GM12878 (cell line): ENCODE measurements around the gene SALL4. TPM values are rescaled to one million over a fixed set of nuclear protein-coding genes. Genes with fewer than 3 reads are reported as not detected.

Experiments used
- ATAC-seq: fragments of 200-7000 bp; cut with Tn5 transposase; 3 replicates; pipeline ENCODE4 v1.9.1; 2020; ENCODE audit warnings: mild to moderate bottlenecking, moderate library complexity
- BruUV-seq: library from RNA; stranded (reverse); fragments of 400-500 nt; replicated peaks from 2 replicates; lab custom pipeline; 2021; lab: Mats Ljungman, UMichigan
- CTCF ChIA-PET: fragments of 300-600 bp; sonication (Branson Sonifier 250); formaldehyde crosslinking; extraction: SDS; loops from one replicate; lab custom pipeline; 2021; ENCODE audit warnings: inconsistent platforms; lab: Yijun Ruan, JAX
- POLR2A ChIA-PET: fragments of 350-600 bp; formaldehyde crosslinking; extraction: SDS; loops from one replicate; lab custom pipeline; 2021; ENCODE audit warnings: inconsistent platforms; lab: Charles Lee
- RAD21 ChIA-PET: fragments of 300-600 bp; sonication (Branson Sonifier 250); formaldehyde crosslinking; loops from one replicate; lab custom pipeline; 2023; ENCODE audit warnings: antibody characterized with exemption; ENCODE audit not compliant: unreplicated experiment; lab: Charles Lee
- SMC1A ChIA-PET: fragments of 300-600 bp; sonication (Branson Sonifier 250); formaldehyde crosslinking; loops from one replicate; lab custom pipeline; 2023; ENCODE audit not compliant: unreplicated experiment, uncharacterized antibody; lab: Charles Lee
- DNase-seq: peaks from one replicate; pipeline ENCODE4 v3.0.0-alpha.2; 2011; ENCODE audit warnings: low read depth, low spot score
- FAIRE-seq: peaks from 3 replicates; lab custom pipeline; 2011; peaks lifted over from hg19 to GRCh38; lab: Jason Lieb, UNC
- H2AFZ ChIP-seq: 2 replicates; pipeline ENCODE4 v1.6.0; 2011; ENCODE audit warnings: low read depth, low read length, control low read depth; ENCODE audit not compliant: control insufficient read depth
- H3K27ac ChIP-seq: 2 replicates; pipeline ENCODE4 v1.5.1; 2011; ENCODE audit warnings: control low read depth; ENCODE audit not compliant: control insufficient read depth, insufficient read depth
- H3K27me3 ChIP-seq, 2 experiments: replicated peaks in 1 of 2; 2 replicates each; pipeline versions ENCODE4 v1.6.0 to v1.6.1; 2011; ENCODE audit warnings: low read length in 1 of 2; ENCODE audit not compliant: control insufficient read depth in 2 of 2, insufficient read depth in 2 of 2
- H3K36me3 ChIP-seq, 2 experiments: 2 replicates each; pipeline ENCODE4 v1.5.1; 2011; ENCODE audit warnings: low read length in 1 of 2; ENCODE audit not compliant: control insufficient read depth in 2 of 2, insufficient read depth in 2 of 2
- H3K4me1 ChIP-seq: 2 replicates; pipeline ENCODE4 v1.6.1; 2011; ENCODE audit warnings: mild to moderate bottlenecking, low read length, moderate library complexity, mixed read lengths; ENCODE audit not compliant: control insufficient read depth, insufficient read depth
- H3K4me2 ChIP-seq: 2 replicates; pipeline ENCODE4 v1.6.0; 2011; ENCODE audit warnings: control low read depth; ENCODE audit not compliant: control insufficient read depth, insufficient read depth
- H3K4me3 ChIP-seq: fragments of 200-600 bp; sonication (generic); 2 replicates; pipeline ENCODE4 v1.5.1; 2016
- H3K79me2 ChIP-seq: 2 replicates; pipeline ENCODE4 v1.6.0; 2011; ENCODE audit warnings: low read length; ENCODE audit not compliant: control insufficient read depth, insufficient read depth
- H3K9ac ChIP-seq: 2 replicates; pipeline ENCODE4 v1.8.0; 2011; ENCODE audit warnings: low read length, control low read depth, mixed read lengths; ENCODE audit not compliant: control insufficient read depth, insufficient read depth
- H3K9me3 ChIP-seq: replicated peaks from 3 replicates; pipeline ENCODE4 v1.5.1; 2011; ENCODE audit warnings: mild to moderate bottlenecking, low read length; ENCODE audit not compliant: control insufficient read depth, insufficient read depth
- H4K20me1 ChIP-seq: 2 replicates; pipeline ENCODE4 v1.6.0; 2011; ENCODE audit not compliant: control insufficient read depth, insufficient read depth
- CUX1 ChIP-seq: IDR thresholded peaks from 2 replicates; pipeline ENCODE4 v1.6.1; 2012; ENCODE audit warnings: improper control_type of control experiment, low read depth, low read length; ENCODE audit not compliant: insufficient replicate concordance
- GATAD2B ChIP-seq: fragments of 450-650 bp; conservative IDR thresholded peaks from 2 replicates; pipeline ENCODE4 v1.6.1; 2017; ENCODE audit warnings: low read depth, mild to moderate bottlenecking, moderate library complexity
- HCFC1 ChIP-seq: fragments of 150-350 bp; IDR thresholded peaks from 2 replicates; pipeline ENCODE4 v1.6.1; 2014; ENCODE audit warnings: low read length
- HDGF ChIP-seq: fragments of 450-650 bp; IDR thresholded peaks from 2 replicates; pipeline ENCODE4 v1.6.1; 2016; ENCODE audit warnings: antibody characterized with exemption
- MLLT1 ChIP-seq: fragments of 450-650 bp; IDR thresholded peaks from 2 replicates; pipeline ENCODE4 v1.6.1; 2016; ENCODE audit warnings: mild to moderate bottlenecking
- MYB ChIP-seq: fragments of 150-350 bp; IDR thresholded peaks from 2 replicates; pipeline ENCODE4 v1.6.1; 2014; ENCODE audit warnings: mild to moderate bottlenecking, low read depth, low read length, borderline replicate concordance
- NBN ChIP-seq: fragments of 450-650 bp; IDR thresholded peaks from 2 replicates; pipeline ENCODE4 v1.6.1; 2016
- POLR2AphosphoS5 ChIP-seq: IDR thresholded peaks from 2 replicates; pipeline ENCODE4 v1.6.1; 2011; ENCODE audit warnings: mild to moderate bottlenecking, low read length, inconsistent platforms
- RAD21 ChIP-seq: IDR thresholded peaks from 2 replicates; pipeline ENCODE4 v1.6.1; 2011; ENCODE audit warnings: mild to moderate bottlenecking, low read depth, low read length, moderate library complexity; ENCODE audit not compliant: insufficient read depth
- RELA ChIP-seq: fragments of 450-650 bp; IDR thresholded peaks from 2 replicates; pipeline ENCODE4 v1.8.0; 2014; ENCODE audit warnings: borderline replicate concordance; ENCODE audit not compliant: partially characterized antibody
- STAT3 ChIP-seq: IDR thresholded peaks from 2 replicates; pipeline ENCODE4 v1.6.1; 2011; ENCODE audit warnings: low read depth, low read length, improper control_type of control experiment
- WGBS: methylation state at CpG from one replicate; pipeline ENCODE4 v1.1.6; 2016; ENCODE audit warnings: low lambda C conversion rate; ENCODE audit not compliant: insufficient replicate concordance, insufficient coverage; ENCODE audit errors: missing lambda C conversion rate; 5-methylcytosine and 5-hydroxymethylcytosine counted together
- in situ Hi-C: fragments of 300-500 bp; cut with MboI; formaldehyde crosslinking; loops from 9 replicates; pipeline ENCODE4 v1.14.3; 2018; ENCODE audit warnings: mixed read lengths
- intact Hi-C: fragments of 100-400 bp; cut with micrococcal nuclease; formaldehyde crosslinking; loops from one replicate; pipeline ENCODE4 v1.14.2; 2022; ENCODE audit not compliant: unreplicated experiment
- polyA plus RNA-seq, 11 experiments: library from polyadenylated mRNA; depleted of rRNA in 4 of 11; unstranded in 6 of 11; stranded (reverse) in 5 of 11; fragments of >200 nt; fragmentation: Nextera tagmentation in 4 of 11; fragmentation: Illumina TruSeq in 1 of 11; extraction: Ambion mirVana in 4 of 11; extraction: Trizol in 1 of 11; gene quantifications; 1 replicate in 1 of 11; 2 replicates in 10 of 11; pipeline versions ENCODE4 v1.2.1 to v1.2.3, GENCODE V29; 2011 to 2016; ENCODE audit warnings: inconsistent platforms in 2 of 11, missing spikeins in 2 of 11, low read depth in 1 of 11
- total RNA-seq, 4 experiments: library from RNA; depleted of rRNA in 3 of 4; stranded (reverse); fragments of >200 nt in 3 of 4; fragmentation: Illumina TruSeq in 1 of 4; extraction: Trizol in 1 of 4; gene quantifications; 2 replicates each; pipeline versions ENCODE4 v1.2.1 to v1.2.3, GENCODE V29; 2013 to 2021
- TF ChIP-seq, protein P1 (sequence below), 3 experiments: IDR thresholded peaks in 2 of 3; conservative IDR thresholded peaks in 1 of 3; 2 replicates each; pipeline ENCODE4 v1.5.1; 2011; ENCODE audit warnings: low read depth in 3 of 3, low read length in 3 of 3, mild to moderate bottlenecking in 3 of 3, control low read depth in 2 of 3, moderate library complexity in 2 of 3, inconsistent platforms in 1 of 3, mixed read lengths in 1 of 3; ENCODE audit not compliant: control insufficient read depth in 2 of 3, insufficient read depth in 1 of 3; ENCODE audit errors: extremely low read depth in 1 of 3
- TF ChIP-seq, protein P2 (sequence below): fragments of 450-650 bp; IDR thresholded peaks from 2 replicates; pipeline ENCODE4 v1.6.1; 2017; ENCODE audit warnings: low read depth, mild to moderate bottlenecking, moderate library complexity

The SALL4 gene
- total and polyA plus RNA-seq, 10 of the 15 experiments (the other 5 are each of a cell fraction or from before 2014, with no cell fraction given) = 0.08 to 1.1 (median 0.23) TPM; not detected in 7

GRCh38 chr20:51800060-51800871 is 2.1 kb downstream of the SALL4 start:
- Histone ChIP-seq H3K4me2 (peak overlapping the region; percentile 4; the same call in 1 of the 2 replicates), H3K27me3 (peaks cover 5 to 15% of the 10 kb centered on the region in 2 experiments), H2AFZ (no peak overlapping the region), H3K9ac (no peak overlapping the region), H3K27ac (no peak overlapping the region), H3K9me3 (no peaks in the 10 kb centered on the region), H3K4me3 (no peak overlapping the region), H4K20me1 (no peaks in the 10 kb centered on the region), H3K4me1 (no peaks in the 10 kb centered on the region), H3K36me3 (no peaks in the 10 kb centered on the region), H3K79me2 (no peaks in the 10 kb centered on the region)
- intact Hi-C loops (no loop called here), in situ Hi-C loops (no loop called here)
- FAIRE-seq (no peak), ATAC-seq (peak; percentile 84), DNase-seq (no peak)
- ChIA-PET POLR2A (no interaction called here), CTCF (interaction anchor here (0.8 to 1.6 kb wide), 6 partner anchors 16 to 583 kb away, joined by 3 to 6 read pairs (median 4); no protein-coding TSS in a partner anchor), SMC1A (no interaction called here), RAD21 (no interaction called here)
- 18% methylated on average over 39 of the region's 44 CpGs for WGBS
- BruUV-seq = no TSS peak
- no peak for TF ChIP-seq RELA
- TF ChIP-seq MYB = no peak
- no peak for TF ChIP-seq GATAD2B
- no peak for TF ChIP-seq HDGF
- TF ChIP-seq MLLT1 = no peak
- TF ChIP-seq, protein P1, sequence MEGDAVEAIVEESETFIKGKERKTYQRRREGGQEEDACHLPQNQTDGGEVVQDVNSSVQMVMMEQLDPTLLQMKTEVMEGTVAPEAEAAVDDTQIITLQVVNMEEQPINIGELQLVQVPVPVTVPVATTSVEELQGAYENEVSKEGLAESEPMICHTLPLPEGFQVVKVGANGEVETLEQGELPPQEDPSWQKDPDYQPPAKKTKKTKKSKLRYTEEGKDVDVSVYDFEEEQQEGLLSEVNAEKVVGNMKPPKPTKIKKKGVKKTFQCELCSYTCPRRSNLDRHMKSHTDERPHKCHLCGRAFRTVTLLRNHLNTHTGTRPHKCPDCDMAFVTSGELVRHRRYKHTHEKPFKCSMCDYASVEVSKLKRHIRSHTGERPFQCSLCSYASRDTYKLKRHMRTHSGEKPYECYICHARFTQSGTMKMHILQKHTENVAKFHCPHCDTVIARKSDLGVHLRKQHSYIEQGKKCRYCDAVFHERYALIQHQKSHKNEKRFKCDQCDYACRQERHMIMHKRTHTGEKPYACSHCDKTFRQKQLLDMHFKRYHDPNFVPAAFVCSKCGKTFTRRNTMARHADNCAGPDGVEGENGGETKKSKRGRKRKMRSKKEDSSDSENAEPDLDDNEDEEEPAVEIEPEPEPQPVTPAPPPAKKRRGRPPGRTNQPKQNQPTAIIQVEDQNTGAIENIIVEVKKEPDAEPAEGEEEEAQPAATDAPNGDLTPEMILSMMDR (IDR thresholded peaks at IDR 0.05 in 2 of 3, conservative IDR thresholded peaks at IDR 0.05 in 1 of 3; ENCODE audit: control insufficient read depth in 2 of 3, extremely low read depth in 1 of 3, insufficient read depth in 1 of 3, low read depth in 3 of 3, low read length in 3 of 3) = peak; percentile 61 to 87 (median 84)
- no peak for TF ChIP-seq STAT3
- peak; percentile 18 for TF ChIP-seq CUX1
- TF ChIP-seq NBN = no peak
- TF ChIP-seq, protein P2, sequence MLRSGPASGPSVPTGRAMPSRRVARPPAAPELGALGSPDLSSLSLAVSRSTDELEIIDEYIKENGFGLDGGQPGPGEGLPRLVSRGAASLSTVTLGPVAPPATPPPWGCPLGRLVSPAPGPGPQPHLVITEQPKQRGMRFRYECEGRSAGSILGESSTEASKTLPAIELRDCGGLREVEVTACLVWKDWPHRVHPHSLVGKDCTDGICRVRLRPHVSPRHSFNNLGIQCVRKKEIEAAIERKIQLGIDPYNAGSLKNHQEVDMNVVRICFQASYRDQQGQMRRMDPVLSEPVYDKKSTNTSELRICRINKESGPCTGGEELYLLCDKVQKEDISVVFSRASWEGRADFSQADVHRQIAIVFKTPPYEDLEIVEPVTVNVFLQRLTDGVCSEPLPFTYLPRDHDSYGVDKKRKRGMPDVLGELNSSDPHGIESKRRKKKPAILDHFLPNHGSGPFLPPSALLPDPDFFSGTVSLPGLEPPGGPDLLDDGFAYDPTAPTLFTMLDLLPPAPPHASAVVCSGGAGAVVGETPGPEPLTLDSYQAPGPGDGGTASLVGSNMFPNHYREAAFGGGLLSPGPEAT = no peak
- peak; percentile 46 for TF ChIP-seq RAD21
- TF ChIP-seq POLR2AphosphoS5 = no peak
- TF ChIP-seq HCFC1 = no peak
